IMR-90 (cell line): ENCODE results near the gene COL4A2.

Experiments used
- MAZ ChIP-seq: IDR thresholded peaks from 2 replicates; pipeline ENCODE4 v1.6.1; 2012; ENCODE audit warnings: low read depth, mild to moderate bottlenecking, low read length, improper control_type of control experiment, moderate library complexity, borderline replicate concordance
- POLR2A ChIP-seq: IDR thresholded peaks from 2 replicates; pipeline ENCODE4 v1.6.1; 2012; ENCODE audit warnings: mild to moderate bottlenecking, low read depth, low read length
- RFX5 ChIP-seq: IDR thresholded peaks from 2 replicates; pipeline ENCODE4 v1.8.0; 2012; ENCODE audit warnings: low read depth, mild to moderate bottlenecking, low read length, moderate library complexity
- TF ChIP-seq, protein P1 (sequence below): conservative IDR thresholded peaks from 2 replicates; pipeline ENCODE4 v1.5.1; 2012; ENCODE audit warnings: mild to moderate bottlenecking, low read depth, low read length, improper control_type of control experiment

DNA sequence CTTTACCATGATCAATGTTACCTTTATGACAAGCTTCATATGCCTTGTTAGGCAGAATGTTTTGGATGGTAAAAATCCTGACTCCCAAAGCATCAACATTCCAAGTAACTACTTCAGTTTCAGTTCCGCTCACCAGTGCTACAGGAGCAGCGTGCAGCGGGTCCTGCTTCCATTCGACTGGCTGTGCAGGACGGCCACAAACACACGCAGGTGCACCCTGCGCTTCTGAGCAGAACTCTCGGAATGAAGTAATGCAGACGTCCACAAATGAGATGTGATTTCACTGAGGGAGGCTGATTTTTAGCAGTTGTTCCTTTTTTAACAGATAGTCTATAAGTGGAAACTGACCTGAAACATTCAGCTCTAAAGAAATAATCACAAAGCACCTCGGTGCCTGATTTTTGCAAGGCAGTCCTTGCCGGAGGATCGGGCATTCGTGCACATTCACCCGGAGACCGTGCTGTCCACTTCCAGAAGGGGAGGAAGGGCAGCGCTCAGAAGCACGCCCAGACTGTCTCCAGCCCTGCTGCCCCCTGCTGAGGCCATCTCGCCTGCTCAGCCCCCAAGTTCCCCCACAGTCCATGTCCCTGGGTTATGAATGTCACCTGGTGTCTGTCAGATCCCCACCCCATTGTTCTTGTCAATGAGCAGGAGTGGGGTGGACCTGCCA lies 168.6 kb downstream of the COL4A2 start:
- TF ChIP-seq RFX5 (no peak), MAZ (no peak), POLR2A (no peak)
- TF ChIP-seq, protein P1, sequence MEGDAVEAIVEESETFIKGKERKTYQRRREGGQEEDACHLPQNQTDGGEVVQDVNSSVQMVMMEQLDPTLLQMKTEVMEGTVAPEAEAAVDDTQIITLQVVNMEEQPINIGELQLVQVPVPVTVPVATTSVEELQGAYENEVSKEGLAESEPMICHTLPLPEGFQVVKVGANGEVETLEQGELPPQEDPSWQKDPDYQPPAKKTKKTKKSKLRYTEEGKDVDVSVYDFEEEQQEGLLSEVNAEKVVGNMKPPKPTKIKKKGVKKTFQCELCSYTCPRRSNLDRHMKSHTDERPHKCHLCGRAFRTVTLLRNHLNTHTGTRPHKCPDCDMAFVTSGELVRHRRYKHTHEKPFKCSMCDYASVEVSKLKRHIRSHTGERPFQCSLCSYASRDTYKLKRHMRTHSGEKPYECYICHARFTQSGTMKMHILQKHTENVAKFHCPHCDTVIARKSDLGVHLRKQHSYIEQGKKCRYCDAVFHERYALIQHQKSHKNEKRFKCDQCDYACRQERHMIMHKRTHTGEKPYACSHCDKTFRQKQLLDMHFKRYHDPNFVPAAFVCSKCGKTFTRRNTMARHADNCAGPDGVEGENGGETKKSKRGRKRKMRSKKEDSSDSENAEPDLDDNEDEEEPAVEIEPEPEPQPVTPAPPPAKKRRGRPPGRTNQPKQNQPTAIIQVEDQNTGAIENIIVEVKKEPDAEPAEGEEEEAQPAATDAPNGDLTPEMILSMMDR: no peak
